AG10803 (cell line): ENCODE measurements around the gene DBNDD1.

ENCODE experiments used
- DNase-seq: peaks from one replicate; pipeline ENCODE4 v3.0.0; 2010; ENCODE audit warnings: low read depth
- H3K4me3 ChIP-seq: 2 replicates; pipeline ENCODE4 v1.5.1; 2011; ENCODE audit warnings: mild to moderate bottlenecking, low read length, control low read depth
- CTCF ChIP-seq: conservative IDR thresholded peaks from 2 replicates; pipeline ENCODE4 v1.5.1; 2011; ENCODE audit warnings: mild to moderate bottlenecking, low read length, control low read depth, inconsistent platforms

Gene DBNDD1

DNA sequence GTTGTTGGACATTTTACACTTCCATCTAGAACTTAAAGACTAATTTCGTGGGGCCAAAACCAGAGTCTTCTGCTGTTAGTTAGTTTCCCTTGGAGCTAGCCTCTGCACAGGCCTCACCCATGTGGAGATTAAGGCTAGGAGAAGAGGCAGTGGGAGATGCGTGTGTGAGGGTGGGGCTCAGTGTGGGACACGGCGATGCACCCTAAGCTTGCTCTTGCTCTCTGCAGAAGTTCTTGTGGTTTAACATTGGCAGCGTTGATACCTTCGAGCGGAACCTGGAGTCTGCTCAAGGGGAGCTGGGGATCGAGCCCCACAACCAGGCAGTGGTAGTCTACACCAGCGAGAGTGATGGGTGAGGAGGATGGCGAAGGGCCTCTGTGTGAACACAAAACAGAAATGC is 34.0 kb downstream of the DBNDD1 start:
- no peak for DNase-seq
- H3K4me3 ChIP-seq = no peak overlapping the region
- no peak for TF ChIP-seq CTCF

DNA sequence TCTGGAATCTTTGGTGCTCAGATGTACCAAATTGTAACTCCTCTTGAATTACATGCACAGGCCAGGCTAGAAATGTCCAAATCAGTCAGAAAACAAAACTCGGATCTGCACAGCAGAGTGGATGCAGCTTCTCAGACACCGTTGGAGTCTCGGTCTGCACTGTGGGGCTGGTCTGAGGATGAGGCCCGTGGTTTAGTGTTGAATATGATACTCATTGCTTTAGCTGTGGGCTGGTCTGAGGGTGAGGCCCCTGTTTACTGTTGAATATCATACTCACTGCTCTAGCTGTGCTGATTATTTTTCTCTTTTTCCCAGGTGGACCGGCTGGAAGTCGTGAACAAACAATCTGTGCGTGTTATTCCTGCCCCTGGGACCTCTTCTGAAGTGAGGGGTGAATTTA is 35.0 kb downstream of the DBNDD1 start:
- DNase-seq = no peak
- no peak for TF ChIP-seq CTCF

DNA sequence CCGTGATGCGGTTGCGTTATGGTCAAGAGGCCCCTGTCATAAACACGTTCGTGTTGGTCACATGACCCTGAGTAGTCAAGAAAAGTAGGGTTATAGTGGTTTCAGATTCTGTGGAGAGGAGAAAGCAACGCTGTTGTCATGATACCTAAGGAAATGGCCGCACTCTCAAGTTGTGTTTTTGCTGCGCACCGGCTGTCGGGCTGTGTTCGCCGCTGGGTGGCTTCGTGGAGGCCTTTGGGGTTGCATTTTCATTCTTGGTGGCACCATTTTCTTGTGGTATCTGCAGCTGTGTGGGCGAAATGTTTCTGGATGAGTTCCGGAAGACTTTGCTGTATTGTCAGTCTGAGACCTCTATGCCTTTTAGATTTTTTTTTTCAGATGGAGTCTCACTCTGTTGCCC is 35.7 kb downstream of the DBNDD1 start:
- no peak for TF ChIP-seq CTCF
- DNase-seq = no peak
- no peak overlapping the region for H3K4me3 ChIP-seq

More for the DNA sequence above, 35.0 kb downstream of the DBNDD1 start:
- no peak overlapping the region for H3K4me3 ChIP-seq

- no peak for TF ChIP-seq CTCF
- DNase-seq = no peak
- no peak overlapping the region for H3K4me3 ChIP-seq
Measured at GRCh38 chr16:89982318-89982717, 36.9 kb downstream of the DBNDD1 start.

DNA sequence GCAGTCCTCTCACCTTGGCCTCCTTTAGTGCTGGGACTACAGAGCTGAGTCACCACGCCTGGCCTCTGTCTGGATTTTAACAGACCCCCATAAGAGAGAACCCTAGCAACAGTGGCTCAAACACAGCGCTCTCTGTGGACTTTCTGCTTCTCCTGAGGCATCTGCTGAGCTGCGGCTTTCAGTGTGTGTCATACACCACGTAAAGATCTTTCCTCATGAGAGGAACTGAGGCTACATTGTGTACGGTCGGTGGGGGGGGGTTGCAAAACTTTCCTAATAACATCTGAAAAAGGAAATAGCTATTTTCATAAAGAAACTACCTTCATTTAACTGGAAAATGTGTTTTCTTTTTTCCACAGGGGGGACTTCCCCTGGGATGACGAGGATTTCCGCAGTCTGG is 37.8 kb downstream of the DBNDD1 start:
- H3K4me3 ChIP-seq = no peak overlapping the region
- DNase-seq = no peak
- TF ChIP-seq CTCF = no peak

GRCh38 chr16:89974870-89975269 is 44.4 kb downstream of the DBNDD1 start:
- no peak for TF ChIP-seq CTCF
- no peak for DNase-seq

GRCh38 chr16:89973654-89974335 is 45.5 kb downstream of the DBNDD1 start:
- DNase-seq = no peak
- H3K4me3 ChIP-seq = peak overlapping the region; percentile 92
- TF ChIP-seq CTCF = no peak

More at GRCh38 chr16:89974870-89975269, 44.4 kb downstream of the DBNDD1 start:
- no peak overlapping the region for H3K4me3 ChIP-seq
